ENCODE data around the gene UNC13B. TPM values are rescaled to one million over a fixed set of nuclear protein-coding genes. Genes with fewer than 3 reads are reported as not detected.

Gene UNC13B
- total and polyA plus RNA-seq, 2 donors (not counting 1 experiment from before 2014, with no cell fraction given), result 0.19 to 0.25 TPM

GRCh38 chr9:35198191-35198590 lies 36.4 kb downstream of the UNC13B start:
- TF ChIP-seq EZH2 (IDR thresholded peaks at IDR 0.05; ENCODE audit: borderline replicate concordance, insufficient read depth, low read depth, low read length, poor library complexity, severe bottlenecking) (no peak), CTCF (IDR thresholded peaks at IDR 0.05) (no peak)
- Mint-ChIP-seq H3K4me1 (no peaks in the 10 kb centered on the region), H3K27ac (no peak overlapping the region), H3K27me3 (peaks cover 7% of the 10 kb centered on the region), H3K4me3 (no peak overlapping the region), H3K9me3 (ENCODE audit: insufficient read depth) (peaks cover 17% of the 10 kb centered on the region)
- POLR2A ChIA-PET, result no interaction called here
- H3K36me3 ChIP-seq (replicated peaks in 1 of 2; ENCODE audit: control extremely low read depth in 1 of 2, control insufficient read depth in 1 of 2, extremely low read depth in 1 of 2, insufficient read depth in 2 of 2, low read length in 1 of 2), result no peaks in the 10 kb centered on the region
- no peak for DNase-seq
- H3K4me3 ChIP-seq (ENCODE audit: control extremely low read depth in 1 of 5, extremely low read depth in 1 of 5, insufficient read depth in 1 of 5, low read depth in 2 of 5, low read length in 4 of 5), result no peak overlapping the region
- H3K9me3 ChIP-seq (ENCODE audit: control extremely low read depth in 1 of 3, control insufficient read depth in 2 of 3, insufficient read depth in 1 of 3, low read length in 2 of 3), result peaks cover 2 to 18% (median 10%) of the 10 kb centered on the region in 3 donors
- intact Hi-C loops (cut with micrococcal nuclease), result no loop called here
- no peak overlapping the region for H3K9ac ChIP-seq (ENCODE audit: low read length)
- H2AFZ ChIP-seq (ENCODE audit: insufficient read depth, low read depth, low read length, poor library complexity, severe bottlenecking), result no peak overlapping the region
- H3K27me3 ChIP-seq (replicated peaks in 1 of 4; ENCODE audit: control extremely low read depth in 1 of 4, control insufficient read depth in 3 of 4, insufficient read depth in 4 of 4, low read length in 3 of 4), result no peaks in the 10 kb centered on the region
- no peaks in the 10 kb centered on the region for H3K4me1 ChIP-seq (ENCODE audit: control insufficient read depth in 2 of 2, insufficient read depth in 2 of 2, low read length in 2 of 2)
- no peak for ATAC-seq (ENCODE audit: low read depth)
- no peaks in the 10 kb centered on the region for H3K79me2 ChIP-seq (ENCODE audit: control insufficient read depth, insufficient read depth, low read length)
- H3K27ac ChIP-seq (ENCODE audit: low read length in 2 of 2), result no peak overlapping the region
- no peaks in the 10 kb centered on the region for H4K20me1 ChIP-seq (ENCODE audit: control insufficient read depth, insufficient read depth, low read length, poor library complexity, severe bottlenecking)
- CTCF ChIA-PET, result no interaction called here
- no peak overlapping the region for H3K4me2 ChIP-seq (replicated peaks; ENCODE audit: low read depth, low read length, poor library complexity, severe bottlenecking)
- 100% methylated on average over 2 of the region's 4 CpGs for WGBS (ENCODE audit: insufficient coverage)

GRCh38 chr9:35203528-35203927 lies 41.7 kb downstream of the UNC13B start:
- CTCF ChIA-PET, result interaction anchor here (0.5 kb wide), 1 partner anchor 59 kb away, joined by 3 read pairs; no protein-coding TSS in a partner anchor
- WGBS (ENCODE audit: insufficient coverage), result 100% methylated on average over 1 of the region's 2 CpGs
- no peak overlapping the region for H2AFZ ChIP-seq (ENCODE audit: insufficient read depth, low read depth, low read length, poor library complexity, severe bottlenecking)
- H4K20me1 ChIP-seq (ENCODE audit: control insufficient read depth, insufficient read depth, low read length, poor library complexity, severe bottlenecking), result no peaks in the 10 kb centered on the region
- H3K4me1 ChIP-seq (ENCODE audit: control insufficient read depth in 2 of 2, insufficient read depth in 2 of 2, low read length in 2 of 2), result no peaks in the 10 kb centered on the region
- peaks cover 0 to 25% (median 17%) of the 10 kb centered on the region in 3 donors for H3K9me3 ChIP-seq (ENCODE audit: control extremely low read depth in 1 of 3, control insufficient read depth in 2 of 3, insufficient read depth in 1 of 3, low read length in 2 of 3)
- H3K36me3 ChIP-seq (replicated peaks in 1 of 2; ENCODE audit: control extremely low read depth in 1 of 2, control insufficient read depth in 1 of 2, extremely low read depth in 1 of 2, insufficient read depth in 2 of 2, low read length in 1 of 2), result no peaks in the 10 kb centered on the region
- H3K4me3 ChIP-seq (ENCODE audit: control extremely low read depth in 1 of 5, extremely low read depth in 1 of 5, insufficient read depth in 1 of 5, low read depth in 2 of 5, low read length in 4 of 5), result no peak overlapping the region
- no peak for ATAC-seq (ENCODE audit: low read depth)
- TF ChIP-seq EZH2 (IDR thresholded peaks at IDR 0.05; ENCODE audit: borderline replicate concordance, insufficient read depth, low read depth, low read length, poor library complexity, severe bottlenecking) (no peak), CTCF (IDR thresholded peaks at IDR 0.05) (no peak)
- no peak overlapping the region for H3K27ac ChIP-seq (ENCODE audit: low read length in 2 of 2)
- no peak overlapping the region for H3K9ac ChIP-seq (ENCODE audit: low read length)
- Mint-ChIP-seq H3K4me1 (no peaks in the 10 kb centered on the region), H3K27me3 (peaks cover 7% of the 10 kb centered on the region), H3K27ac (no peak overlapping the region), H3K4me3 (no peak overlapping the region), H3K9me3 (ENCODE audit: insufficient read depth) (peaks cover 15% of the 10 kb centered on the region)
- H3K79me2 ChIP-seq (ENCODE audit: control insufficient read depth, insufficient read depth, low read length), result no peaks in the 10 kb centered on the region
- H3K4me2 ChIP-seq (replicated peaks; ENCODE audit: low read depth, low read length, poor library complexity, severe bottlenecking), result no peak overlapping the region
- intact Hi-C loops (cut with micrococcal nuclease), result no loop called here
- POLR2A ChIA-PET, result no interaction called here
- DNase-seq, result no peak
- H3K27me3 ChIP-seq (replicated peaks in 1 of 4; ENCODE audit: control extremely low read depth in 1 of 4, control insufficient read depth in 3 of 4, insufficient read depth in 4 of 4, low read length in 3 of 4), result no peaks in the 10 kb centered on the region

Data from B cell (primary cell).